ENCODE data around the gene RAC2.
"Not testable (repeated sequence)": the region's sequence is repeated elsewhere in the genome, so short reads cannot be mapped to it uniquely, and the experiment has no call there.

The RAC2 gene

DNA sequence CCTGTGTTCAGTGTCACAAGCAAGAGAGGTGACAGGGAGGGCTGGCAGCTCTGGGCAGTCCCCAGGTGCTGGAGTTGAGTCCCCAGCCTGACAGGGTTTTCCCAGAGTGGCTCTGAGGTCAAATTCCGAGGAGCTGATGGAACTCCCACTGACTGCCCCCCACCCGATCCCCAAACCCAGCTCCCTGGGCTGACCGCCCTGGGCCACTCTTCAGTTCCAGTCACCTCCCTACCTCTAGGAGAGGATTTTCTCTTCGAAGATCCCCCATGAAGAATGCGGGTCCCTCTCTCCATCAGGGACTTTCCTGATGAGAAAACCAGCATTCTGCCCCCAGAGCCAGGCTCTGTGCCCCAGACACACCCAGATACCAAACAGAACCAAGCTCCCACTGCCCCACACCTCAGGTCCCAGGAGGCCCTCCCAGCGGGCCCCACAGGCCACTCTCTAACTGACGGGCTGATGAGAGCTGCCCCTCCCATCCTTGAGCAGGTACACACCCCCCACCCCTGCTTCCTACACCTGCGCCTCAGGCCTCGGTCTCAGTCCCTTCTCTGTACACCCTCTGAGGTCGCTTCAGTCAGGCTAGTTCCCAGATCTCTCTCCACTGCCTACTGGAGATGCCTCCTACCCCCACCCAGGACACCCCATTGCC, 12.1 kb upstream of the RAC2 start:
- DNase-seq: no peak

DNA sequence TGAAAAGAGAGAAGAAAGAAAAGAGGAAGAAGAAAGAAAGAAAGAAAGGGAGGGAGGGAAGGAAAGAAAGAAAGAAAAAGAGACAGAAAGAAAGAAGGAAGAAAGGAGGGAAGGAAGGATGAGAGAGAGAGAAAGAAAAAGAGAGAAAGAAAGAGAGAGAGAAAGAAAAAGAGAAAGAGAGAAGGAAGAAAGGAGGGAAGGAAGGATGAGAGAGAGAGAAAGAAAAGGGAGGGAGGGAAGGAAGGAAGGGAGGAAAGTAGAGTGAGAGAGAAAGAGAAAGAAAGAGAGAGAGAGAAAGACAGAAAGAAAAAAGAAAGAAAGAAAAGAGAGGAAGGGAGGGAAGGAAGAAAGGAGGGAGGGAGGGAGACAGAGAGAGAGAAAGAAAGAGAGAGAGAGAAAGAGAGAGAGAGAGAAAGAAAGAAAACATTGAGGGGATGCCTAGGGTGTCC, 11.5 kb upstream of the RAC2 start:
- DNase-seq: no peak

DNA sequence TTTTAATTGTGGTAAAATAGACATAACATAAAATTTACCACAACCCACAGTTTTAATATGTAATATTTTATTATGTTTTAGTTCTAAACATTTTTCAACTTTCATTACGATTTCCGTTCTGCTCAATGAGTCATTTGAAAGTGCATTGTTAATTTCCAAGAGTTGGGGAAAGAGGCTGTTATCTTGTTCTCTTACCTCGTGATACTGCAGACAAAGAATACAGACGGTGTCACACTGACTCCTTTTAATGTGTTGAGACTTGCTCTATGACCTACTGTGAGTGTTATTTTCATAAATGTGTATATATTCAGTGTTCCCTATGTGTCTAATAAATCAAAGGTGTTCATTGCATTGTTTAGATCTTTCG, 10.8 kb upstream of the RAC2 start:
- no peak for DNase-seq

DNA sequence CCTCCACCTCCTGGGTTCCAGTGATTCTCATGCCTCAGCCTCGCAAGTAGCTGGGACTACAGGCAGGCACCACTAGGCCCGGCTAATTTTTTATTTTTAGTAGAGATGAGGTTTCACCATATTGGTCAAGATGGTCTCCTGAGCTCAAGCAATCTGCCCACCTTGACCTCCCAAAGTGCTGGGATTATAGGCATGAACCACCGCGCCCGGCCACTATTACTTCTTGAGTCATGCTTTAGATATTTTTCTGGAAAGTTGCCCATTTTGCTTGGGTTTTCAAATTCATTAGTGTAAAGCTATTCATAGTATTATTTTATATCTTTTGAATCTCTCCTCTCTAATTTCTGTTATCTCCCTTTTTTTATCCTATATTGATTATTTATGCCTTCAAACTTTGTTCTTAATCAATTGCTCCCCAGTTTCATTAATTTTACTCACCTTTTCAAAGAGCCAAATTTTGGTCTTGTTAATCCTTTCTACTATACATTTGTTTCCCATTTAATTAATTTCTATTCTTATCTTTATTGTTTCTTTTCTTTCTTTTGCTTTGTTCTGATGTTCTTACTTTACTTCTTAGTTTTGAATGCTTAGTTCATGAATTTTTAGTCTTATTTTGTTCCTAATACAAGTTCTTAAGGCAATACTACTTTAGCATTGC, 10.3 kb upstream of the RAC2 start:
- DNase-seq: no peak

DNA sequence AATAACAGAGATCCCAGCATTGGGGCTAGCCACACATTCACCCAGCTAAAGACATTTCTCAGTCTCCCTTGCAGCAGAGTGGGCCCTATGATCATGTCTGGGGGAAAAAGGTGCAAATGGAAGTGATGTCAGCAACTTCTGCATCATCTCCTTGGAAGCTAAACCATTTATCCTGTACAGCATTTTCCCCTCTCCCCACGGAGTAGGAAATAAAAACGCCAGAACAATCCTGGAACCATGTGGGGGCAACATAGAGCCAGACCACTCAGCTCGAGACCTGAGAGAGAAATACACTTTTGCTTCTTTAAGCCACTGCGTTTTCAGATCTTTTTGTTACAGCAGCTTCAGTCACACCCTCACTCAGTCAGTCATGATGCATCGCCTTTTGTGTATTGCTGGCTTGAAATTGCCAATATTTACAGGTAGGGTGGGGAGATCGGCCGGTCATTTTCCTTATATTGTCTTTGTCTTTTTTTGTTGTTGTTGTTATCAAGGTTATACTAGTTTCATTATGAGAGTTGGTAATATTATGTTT, 9.1 kb upstream of the RAC2 start:
- no peak for DNase-seq

DNA sequence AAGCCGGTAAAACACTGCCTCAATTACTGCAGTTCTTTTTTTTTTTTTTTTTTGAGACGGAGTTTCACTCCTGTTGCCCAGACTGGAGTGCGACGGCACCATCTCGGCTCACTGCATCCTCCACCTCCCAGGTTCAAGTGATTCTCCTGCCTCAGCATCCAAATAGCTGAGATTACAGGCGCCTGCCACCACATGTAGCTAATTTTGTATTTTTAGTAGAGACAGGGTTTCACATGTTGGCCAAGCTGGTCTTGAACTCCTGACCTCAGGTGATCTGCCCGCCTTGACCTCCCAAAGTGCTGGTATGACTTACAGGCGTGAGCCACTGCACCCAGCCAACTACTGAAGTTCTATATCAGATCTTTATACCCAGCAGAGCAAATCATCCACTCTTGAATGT, 7.8 kb upstream of the RAC2 start:
- DNase-seq: not testable (repeated sequence)

DNA sequence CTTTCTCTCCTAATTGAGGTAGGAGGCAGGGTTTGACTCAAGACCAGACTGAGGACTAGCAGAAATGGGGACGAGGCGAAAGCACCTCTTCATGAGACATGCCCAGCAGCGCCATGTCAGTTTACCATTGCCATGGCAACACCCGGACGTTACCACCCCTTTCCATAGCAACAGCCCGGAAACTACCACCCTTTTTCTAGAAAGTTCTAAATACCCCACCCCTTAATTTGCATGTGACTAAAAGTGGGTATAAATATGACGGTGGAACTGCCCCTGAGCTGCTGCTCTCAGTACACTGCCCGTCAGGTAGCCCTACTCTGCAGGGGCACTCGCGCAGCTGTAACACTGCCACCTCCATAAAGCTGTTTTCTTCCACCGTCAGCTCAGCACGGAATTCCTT, 5.9 kb upstream of the RAC2 start:
- DNase-seq: no peak

DNA sequence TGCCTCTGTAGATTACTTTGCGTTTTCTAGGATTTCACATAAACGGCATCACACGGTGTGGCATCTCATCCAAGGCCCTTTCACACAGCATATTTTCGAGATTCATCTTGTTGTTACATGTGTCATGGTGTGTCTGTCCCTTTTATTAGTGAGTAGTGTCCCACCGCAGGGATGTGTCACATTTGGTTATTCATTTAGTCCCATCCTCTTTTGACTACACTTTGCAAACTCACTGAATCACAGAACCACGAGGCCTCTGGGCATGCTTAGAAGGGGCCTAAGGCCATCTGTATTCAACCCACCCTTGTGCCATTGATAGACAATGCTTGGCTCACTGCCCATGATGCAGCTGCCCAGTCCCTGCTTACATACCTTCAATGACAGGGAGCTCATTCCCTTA, 4.2 kb upstream of the RAC2 start:
- DNase-seq: no peak

DNA sequence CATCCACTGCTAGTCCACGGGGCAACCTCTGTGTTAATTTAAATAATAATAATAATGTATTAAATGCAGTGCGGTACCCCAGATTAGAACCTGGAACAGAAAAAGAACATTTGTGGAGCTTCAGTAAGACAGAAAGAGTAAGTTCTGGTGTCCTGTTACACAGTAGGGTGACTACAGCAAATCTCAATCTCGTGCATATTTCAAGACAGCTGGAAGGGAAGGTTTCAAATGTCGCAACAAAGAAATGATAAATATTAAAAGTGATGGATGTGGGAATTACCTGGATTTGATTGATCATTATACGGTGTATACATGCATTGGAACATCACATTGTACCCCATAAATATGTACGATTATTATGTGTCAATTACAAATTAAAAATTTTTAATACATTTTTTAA, 1.7 kb upstream of the RAC2 start:
- no peak for DNase-seq

DNA sequence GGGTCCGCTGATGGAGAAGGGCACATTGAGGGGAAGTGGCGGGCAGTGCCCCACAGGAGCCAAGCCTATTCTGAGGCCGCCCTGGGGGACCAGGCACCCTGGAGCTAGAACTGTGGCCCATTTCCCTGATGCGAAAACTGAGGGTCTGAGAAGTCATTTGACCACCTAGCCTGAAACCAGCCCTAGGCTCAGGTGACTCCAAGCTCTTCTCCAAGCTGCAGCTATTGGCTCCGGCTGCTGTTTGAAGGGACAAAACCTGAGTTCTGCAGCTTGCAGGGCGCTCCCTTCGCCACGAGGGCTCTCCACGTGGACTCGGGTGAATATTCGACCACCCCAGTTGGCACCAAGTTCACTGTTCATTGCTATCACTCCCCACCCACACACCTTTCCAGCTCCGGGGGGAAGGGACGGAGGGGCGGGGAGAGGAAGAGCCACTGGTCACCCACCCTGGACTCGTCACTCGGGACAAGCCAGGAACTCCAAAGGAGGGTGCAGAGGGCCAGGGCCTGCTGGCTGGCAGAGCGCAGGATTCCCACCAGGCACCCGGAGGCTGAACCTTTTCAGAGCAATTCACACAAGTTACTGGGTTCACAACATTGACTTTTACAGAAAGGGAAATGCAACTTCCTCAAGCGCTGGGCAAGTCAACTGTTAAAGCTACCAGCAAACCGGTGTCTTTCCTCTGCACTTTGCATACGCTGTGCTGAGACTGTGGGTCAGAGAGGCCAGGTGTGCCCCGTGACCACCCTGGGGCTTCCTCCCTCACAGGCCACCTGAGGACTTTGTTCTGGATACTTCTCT, 1.1 kb upstream of the RAC2 start:
- DNase-seq: no peak

DNA sequence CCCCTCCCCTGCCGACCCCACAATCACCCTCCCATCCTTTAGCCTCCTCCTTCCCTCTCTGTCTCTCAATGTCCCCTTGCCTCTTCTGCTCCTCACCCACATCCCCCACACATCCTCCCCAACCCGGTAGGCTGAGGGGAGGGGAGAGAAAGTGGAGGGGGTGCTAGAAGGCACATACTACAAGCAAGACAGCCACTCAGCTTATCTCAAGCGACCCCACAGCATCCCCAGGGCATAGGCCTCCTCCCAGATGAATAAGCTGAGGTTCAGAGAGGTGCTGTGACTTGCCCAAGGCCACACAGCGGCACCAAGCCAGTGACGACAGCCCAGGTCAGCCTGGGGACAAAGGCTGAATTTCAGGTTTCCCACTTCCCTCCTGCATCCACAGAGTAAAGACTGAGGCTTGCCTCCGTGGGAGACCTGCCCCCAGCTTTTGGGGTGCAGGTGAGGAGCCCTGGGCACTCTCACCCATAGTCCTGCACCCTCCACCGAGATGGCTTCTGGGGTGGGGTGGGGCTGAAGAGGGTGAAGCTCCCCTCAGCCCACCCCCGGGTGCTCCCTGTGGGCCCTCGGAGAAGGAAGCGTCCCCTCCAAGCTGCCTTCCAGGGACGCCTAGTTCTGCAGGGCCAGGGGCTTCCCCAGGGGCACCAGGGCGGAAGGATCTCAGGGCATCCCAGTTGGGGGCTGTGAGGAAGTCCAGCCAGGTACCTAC, 511 bp downstream of the RAC2 start:
- no peak for DNase-seq

DNA sequence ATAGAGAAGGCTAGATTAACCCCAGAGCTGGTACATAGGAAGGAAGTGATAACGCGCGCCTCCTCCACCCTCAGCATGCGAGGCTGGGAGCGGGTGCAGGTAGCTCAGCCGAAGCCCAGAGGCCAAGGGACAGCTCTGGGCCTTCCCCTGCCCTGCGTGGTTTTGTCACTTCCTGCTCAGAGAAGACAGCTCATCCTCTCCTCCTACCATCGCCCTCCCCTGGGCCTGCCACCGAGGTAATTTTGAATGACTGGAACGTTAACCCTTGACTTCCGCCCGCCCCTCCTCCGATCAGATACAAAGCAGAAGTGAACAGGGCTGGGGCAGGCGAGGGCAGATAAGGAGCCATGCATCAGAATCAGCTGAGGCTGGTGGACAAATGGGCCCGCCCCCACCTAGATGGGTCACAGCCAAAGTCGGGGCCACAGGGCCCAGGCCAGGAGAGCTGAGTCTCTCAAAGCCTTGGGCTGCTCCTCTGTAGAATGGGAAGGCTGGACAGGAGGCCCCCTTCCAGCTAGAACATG, 1.6 kb downstream of the RAC2 start:
- DNase-seq: peak in 11 of 51 donors; percentile 8 to 29 (median 12)

DNA sequence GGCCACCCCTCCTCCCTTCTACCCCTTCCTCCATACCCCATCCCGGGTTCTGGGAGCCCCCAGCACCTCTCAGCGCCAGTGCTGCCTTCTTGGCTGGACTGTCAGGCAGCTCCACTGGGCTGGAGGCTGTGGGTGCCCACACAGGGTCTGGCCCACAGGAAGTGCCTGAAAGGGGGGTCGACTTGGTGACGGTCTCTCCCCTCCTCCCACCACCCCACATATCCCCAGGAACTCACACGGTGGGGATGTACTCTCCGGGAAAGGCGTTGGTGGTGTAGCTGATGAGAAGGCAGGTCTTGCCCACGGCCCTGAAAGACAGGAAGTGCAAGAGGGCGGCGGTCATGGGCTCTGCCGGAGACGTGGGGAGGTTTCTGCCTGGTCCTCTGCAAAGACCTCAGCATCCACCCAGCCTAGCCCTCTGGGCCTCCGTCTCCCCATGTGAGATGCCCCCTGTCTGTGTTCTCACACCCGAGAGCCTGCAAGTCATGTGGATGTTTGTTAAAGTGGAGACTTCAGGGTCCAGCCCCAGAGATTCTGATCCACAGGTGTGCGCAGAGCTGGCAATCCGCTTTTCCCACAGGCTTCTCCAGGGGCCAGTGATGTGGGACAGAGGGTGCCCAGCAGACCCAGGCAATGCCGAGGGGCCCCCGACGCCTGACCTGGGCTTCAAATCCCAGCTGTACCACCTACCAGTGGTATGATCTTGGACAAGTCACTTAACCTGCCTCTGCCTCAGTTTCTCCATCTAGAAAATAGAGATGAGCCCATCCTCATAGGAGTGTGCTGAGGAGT, 2.5 kb downstream of the RAC2 start:
- DNase-seq: no peak

DNA sequence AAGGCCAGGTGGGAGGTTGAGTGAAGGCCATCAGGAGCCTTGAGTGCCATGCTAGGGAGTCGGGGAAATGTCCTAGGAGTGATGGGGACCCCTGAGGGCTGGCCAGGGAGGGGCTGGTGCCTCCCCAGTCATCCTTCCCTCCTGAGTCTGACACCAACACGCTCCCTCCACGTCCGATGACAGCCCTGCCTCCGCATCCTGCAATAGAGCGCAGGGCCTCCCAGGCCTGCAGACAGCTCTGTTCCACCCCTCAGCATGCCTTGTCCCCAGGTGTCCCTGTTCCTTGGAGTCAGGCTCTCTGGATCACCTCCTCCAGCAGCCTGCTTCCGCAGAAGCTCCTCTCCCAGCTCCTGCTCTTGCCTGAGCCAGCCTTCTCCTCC, 3.1 kb downstream of the RAC2 start:
- no peak for DNase-seq

DNA sequence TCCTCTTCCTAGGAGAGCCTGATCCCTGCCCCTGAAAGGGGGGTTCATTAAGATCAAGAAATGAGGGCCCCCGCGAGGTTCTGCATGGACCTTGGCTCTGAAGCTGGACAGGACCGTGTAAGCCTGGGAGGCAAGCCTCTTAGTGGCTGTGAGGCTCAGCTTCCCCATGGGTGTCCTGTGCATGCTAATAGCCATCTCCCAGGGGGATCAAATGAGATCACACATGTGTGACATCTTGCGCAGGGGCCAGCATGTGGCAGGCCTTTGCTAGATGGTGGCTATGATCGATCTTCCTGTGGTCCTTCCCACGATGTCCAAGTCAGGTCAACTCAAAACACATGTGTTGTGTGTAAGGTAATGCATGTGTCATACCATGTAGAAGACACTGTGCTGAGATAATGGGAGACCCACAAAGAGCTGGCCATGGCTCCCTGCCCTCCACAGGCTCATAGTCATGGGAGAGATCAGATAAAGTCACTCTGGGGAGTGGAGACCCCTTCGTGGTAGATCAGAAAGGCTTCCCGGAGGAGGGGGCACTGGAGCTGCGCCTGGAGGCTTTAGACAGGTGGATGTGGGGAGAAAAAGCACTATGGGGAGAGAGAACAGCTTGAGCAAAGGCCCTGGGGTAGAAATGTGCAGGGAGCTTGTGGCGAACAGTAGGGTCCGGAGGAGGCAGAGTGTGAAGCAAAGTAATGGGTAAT, 3.7 kb downstream of the RAC2 start:
- no peak for DNase-seq

DNA sequence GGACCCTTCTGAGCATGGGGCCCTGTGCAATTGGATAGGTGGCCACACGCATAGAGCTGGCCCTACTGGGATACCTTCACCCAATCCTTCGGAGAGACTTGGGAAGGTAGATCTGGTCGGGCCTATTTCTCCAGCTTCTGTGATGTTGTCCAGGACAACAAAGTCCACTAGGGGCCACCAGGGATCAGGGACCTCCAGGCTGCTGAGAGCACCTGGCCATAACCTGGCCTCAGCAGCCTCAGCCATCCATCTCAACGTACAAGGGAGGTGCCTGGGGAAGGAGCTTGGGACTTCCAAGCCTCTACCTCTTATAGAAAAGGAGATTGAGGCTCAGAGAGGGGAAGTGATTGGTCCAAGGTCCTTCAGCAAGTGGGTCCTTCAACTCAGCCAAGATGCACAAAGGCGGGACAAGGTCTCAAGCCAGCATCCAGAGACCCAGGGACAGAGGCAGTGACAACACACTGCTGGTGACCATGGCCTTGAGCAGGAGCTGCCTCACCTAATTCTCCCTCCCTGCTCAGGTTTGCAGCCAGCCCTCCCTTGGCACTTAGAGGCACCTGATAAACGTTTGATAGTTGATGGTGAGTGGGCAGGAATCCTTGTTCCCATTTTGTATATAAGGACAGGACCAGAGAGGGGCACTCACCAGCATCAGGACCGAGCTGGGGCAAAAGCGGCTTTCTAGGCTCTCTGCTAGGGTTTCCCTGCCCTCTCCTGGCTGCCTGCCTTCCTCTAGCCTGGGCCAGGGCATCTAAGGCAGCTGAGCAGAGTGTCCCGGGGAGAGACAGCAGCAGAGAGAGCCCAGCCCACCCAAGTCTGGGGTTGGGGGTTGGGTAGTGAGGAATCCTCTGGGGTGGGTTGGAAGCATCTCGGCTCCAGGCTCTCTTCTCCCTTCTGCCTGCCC, 4.5 kb downstream of the RAC2 start:
- DNase-seq: no peak

DNA sequence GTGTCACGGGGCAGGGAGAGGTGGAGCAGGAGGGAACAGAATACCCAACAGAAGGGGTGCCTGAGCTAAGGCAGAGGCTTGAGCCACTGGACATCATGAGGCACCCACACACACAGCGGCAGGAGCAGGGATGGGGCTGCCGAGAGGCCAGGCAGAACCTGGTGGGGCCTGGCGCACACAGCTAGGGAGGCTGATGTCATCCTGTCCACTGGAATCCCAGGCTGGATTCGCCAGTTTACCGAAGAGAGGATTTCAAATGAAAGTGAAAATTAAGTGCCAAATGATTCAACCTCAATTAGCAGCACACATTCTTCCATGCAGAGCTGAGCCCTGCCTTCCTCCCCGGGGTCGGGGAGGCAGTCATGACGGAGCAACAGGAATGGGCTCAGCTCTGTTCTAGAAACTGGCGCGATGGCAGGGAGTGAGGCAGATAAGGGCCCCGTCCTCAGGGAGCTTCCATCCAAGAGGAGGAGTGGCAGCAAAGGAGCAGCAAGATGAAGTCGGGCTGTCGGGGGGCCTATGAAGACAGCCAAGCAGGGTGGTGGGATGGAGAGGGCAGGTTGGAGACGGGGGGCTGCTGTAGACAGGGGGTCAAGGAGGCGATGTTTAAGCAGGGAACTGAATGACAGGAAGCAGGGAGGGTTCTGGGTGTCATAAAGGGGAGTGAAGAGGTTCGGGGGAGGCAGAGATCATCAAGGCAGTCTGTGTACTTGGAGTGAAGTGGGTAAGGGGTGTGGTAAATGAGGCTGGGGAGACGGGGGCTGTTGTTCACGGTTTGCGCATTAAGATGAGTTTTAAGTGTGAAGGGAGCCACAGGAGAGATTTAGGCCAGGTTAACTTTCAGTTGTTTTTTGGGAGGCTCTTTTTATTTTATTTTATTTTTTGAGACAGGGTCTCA, 6.4 kb downstream of the RAC2 start:
- DNase-seq: no peak

Data from hypothalamus (tissue), 51 donors.